ENCODE results near the gene CACNA1C. TPM values are rescaled to one million over a fixed set of nuclear protein-coding genes. Genes with fewer than 3 reads are reported as not detected.
"Not testable (repeated sequence)": the region's sequence is repeated elsewhere in the genome, so short reads cannot be mapped to it uniquely, and the experiment has no call there.

The CACNA1C gene
- total RNA-seq, 2 experiments from 2014 or later, result 0.04 TPM

GRCh38 chr12:2735432-2735831 is 682.6 kb downstream of the CACNA1C start:
- ChIA-PET POLR2A (no interaction called here), CTCF (no interaction called here)

GRCh38 chr12:2737656-2738241 is 685.0 kb downstream of the CACNA1C start:
- ChIA-PET POLR2A (no interaction called here), CTCF (interaction anchor here (1.2 kb wide), 1 partner anchor 19 kb away, joined by 3 read pairs; no protein-coding TSS in a partner anchor)

- POLR2A ChIA-PET, result no interaction called here
- CTCF ChIA-PET, result no interaction called here
These were observed 686.3 kb downstream of the CACNA1C start for GRCh38 chr12:2739069-2739468.

- ChIA-PET POLR2A (no interaction called here), CTCF (no interaction called here)
These were observed 687.2 kb downstream of the CACNA1C start for GRCh38 chr12:2739832-2740641.

- CTCF ChIA-PET, POLR2A ChIA-PET: not testable (repeated sequence)
These were observed 689.2 kb downstream of the CACNA1C start for GRCh38 chr12:2742037-2742436.

GRCh38 chr12:2743478-2743877 is 690.7 kb downstream of the CACNA1C start:
- POLR2A ChIA-PET, result no interaction called here
- CTCF ChIA-PET, result no interaction called here

- POLR2A ChIA-PET, result no interaction called here
- CTCF ChIA-PET, result no interaction called here
These were observed 692.9 kb downstream of the CACNA1C start for GRCh38 chr12:2745655-2746054.

Other genes with a start within 250 kb of the CACNA1C start
- not detected for gene LRTM2, start 232.4 kb upstream of the CACNA1C start, total RNA-seq
- gene CACNA2D4, start 134.3 kb upstream of the CACNA1C start, total RNA-seq, result 1 to 10 TPM; 4.1 to 6.2 TPM
- gene DCP1B, start 48.5 kb upstream of the CACNA1C start, total RNA-seq, result 10 to 100 TPM; 12.2 to 13.5 TPM